Activated effector memory CD4-positive, alpha-beta T cell treated with Interleukin-2 at 50 U/mL for 16 hours (primary cell): ENCODE measurements around the gene MB21D2.
"Not testable (repeated sequence)": the region's sequence is repeated elsewhere in the genome, so short reads cannot be mapped to it uniquely, and the experiment has no call there.

Experiments
- DNase-seq: peaks from one replicate; pipeline ENCODE4 v3.0.0-alpha.2; 2020

The MB21D2 gene

GRCh38 chr3:192917404-192918274, at the start of gene MB21D2:
Gene MB21D2 (minus strand): TSS chr3:192917856. CDS start chr3:192917840, 16 bp downstream.
- peak; percentile 57 for DNase-seq

- not testable (repeated sequence) for DNase-seq
These were observed 47.5 kb upstream of the MB21D2 start for GRCh38 chr3:192964959-192965719.

GRCh38 chr3:192959773-192960172, 42.1 kb upstream of the MB21D2 start:
- no peak for DNase-seq

GRCh38 chr3:192958219-192958872, 40.7 kb upstream of the MB21D2 start:
- no peak for DNase-seq

- DNase-seq, result no peak
These were observed 39.9 kb upstream of the MB21D2 start for GRCh38 chr3:192957441-192958021.

GRCh38 chr3:192953926-192954325, 36.3 kb upstream of the MB21D2 start:
- DNase-seq, result no peak

- DNase-seq, result no peak
These were observed 29.8 kb upstream of the MB21D2 start for GRCh38 chr3:192947421-192947820.

GRCh38 chr3:192943393-192943792, 25.7 kb upstream of the MB21D2 start:
- DNase-seq, result no peak

GRCh38 chr3:192942625-192943024, 25.0 kb upstream of the MB21D2 start:
- DNase-seq, result no peak

- DNase-seq, result no peak
These were observed 22.5 kb upstream of the MB21D2 start for GRCh38 chr3:192940129-192940528.

- DNase-seq, result no peak
These were observed 17.8 kb upstream of the MB21D2 start for GRCh38 chr3:192935441-192935840.

GRCh38 chr3:192933779-192934460, 16.3 kb upstream of the MB21D2 start:
- no peak for DNase-seq

GRCh38 chr3:192933259-192933658, 15.6 kb upstream of the MB21D2 start:
- no peak for DNase-seq

- DNase-seq, result no peak
These were observed 14.2 kb upstream of the MB21D2 start for GRCh38 chr3:192931825-192932224.

- DNase-seq, result no peak
These were observed 12.9 kb upstream of the MB21D2 start for GRCh38 chr3:192930577-192930976.

- no peak for DNase-seq
These were observed 12.3 kb upstream of the MB21D2 start for GRCh38 chr3:192929755-192930547.

- no peak for DNase-seq
These were observed 11.5 kb upstream of the MB21D2 start for GRCh38 chr3:192929146-192929545.

GRCh38 chr3:192928720-192929119, 11.1 kb upstream of the MB21D2 start:
- no peak for DNase-seq

GRCh38 chr3:192928016-192928415, 10.4 kb upstream of the MB21D2 start:
- no peak for DNase-seq

GRCh38 chr3:192927016-192927415, 9.4 kb upstream of the MB21D2 start:
- no peak for DNase-seq

GRCh38 chr3:192923731-192924130, 6.1 kb upstream of the MB21D2 start:
- DNase-seq, result no peak

GRCh38 chr3:192921793-192922192, 4.1 kb upstream of the MB21D2 start:
- no peak for DNase-seq
